HG03066 (cell line): ENCODE data around the gene DCTN2.
A peak's percentile ranks its signal among the peaks of the same experiment; 100 is the strongest.
"Not testable (repeated sequence)": the region's sequence is repeated elsewhere in the genome, so short reads cannot be mapped to it uniquely, and the experiment has no call there.

Experiments used
- ATAC-seq: cut with Tn5 transposase; IDR thresholded peaks from one replicate; pipeline ENCODE4 v1.9.1; 2021; ENCODE audit warnings: low read depth; ENCODE audit not compliant: unreplicated experiment

DCTN2 gene

GRCh38 chr12:57495051-57495701 lies 51.8 kb downstream of the DCTN2 start:
- not testable (repeated sequence) for ATAC-seq

DNA sequence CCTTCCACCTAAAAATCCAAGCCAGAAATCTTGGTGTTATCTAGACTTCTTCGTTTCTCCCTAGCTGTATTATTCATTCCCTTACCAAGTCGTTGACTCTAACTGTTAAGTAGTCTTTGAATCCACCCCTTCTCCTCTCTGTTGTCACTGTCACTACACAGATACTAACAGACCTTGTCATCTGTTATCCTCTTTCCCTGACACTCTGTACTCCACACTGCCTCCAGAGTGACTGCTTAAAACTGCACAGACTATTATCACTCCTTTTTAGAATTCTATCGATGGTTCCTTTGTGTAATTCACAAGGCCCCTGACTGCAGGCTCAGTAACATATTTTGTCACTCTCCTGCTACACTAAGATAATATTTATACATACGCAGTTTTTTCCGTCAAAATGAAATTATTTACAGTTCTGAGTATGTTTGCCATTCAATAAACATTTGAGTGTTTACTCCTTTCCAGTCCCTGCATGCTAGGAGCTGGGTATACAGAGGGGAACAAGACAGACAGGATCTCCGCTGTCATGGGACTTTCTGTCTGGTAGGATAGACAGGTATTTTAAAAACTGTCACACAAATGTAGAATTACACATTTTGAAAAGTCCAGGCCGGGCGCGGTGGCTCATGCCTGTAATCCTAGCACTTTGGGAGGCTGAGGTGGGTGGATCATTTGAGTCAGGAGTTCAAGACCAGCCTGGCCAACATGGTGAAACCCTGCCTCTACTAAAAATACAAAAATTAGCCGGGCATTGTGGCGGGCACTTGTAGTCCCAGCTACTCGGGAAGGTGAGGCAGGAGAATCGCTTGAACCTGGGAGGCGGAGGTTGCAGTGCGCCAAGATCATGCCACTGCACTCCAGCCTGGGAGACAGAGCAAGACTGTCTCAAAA lies 55.4 kb downstream of the DCTN2 start:
- no peak for ATAC-seq

DNA sequence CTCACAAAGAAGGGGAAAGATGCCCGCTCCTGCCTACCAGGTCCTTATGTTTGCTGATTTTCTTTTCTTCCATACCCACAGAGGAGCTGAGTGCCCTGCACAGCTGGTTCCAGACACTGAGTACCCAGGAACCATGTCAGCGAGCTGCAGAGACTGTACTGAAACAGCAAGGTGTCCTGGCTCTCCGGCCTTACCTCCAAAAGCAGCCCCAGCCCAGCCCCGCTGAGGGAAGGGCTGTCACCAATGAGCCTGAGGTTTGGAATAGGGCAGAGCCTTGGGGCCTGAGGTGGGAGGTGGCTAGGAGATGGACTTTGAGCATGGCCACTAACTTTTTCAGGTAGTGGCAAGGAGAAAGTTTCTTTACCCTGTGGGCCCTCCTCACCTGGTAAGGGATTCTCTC lies 56.9 kb downstream of the DCTN2 start:
- no peak for ATAC-seq

DNA sequence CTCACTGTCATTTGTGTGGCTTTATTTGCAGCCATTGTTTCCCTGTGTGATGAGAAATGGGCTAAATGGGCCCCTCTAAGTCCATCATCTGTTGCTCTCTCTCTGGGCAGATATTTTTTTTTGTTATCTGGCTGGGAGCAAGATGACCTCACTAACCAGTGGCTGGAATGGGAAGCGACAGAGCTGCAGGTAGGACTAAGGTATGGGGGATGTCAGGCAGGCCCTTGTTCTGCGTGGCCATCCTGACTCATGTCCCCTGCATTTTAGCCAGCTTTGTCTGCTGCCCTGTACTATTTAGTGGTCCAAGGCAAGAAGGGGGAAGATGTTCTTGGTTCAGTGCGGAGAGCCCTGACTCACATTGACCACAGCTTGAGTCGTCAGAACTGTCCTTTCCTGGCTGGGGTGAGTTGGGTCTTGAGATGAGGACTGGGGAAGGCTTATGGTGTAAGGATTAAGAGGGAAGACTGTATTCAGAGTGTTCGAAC lies 57.8 kb downstream of the DCTN2 start:
- no peak for ATAC-seq

DNA sequence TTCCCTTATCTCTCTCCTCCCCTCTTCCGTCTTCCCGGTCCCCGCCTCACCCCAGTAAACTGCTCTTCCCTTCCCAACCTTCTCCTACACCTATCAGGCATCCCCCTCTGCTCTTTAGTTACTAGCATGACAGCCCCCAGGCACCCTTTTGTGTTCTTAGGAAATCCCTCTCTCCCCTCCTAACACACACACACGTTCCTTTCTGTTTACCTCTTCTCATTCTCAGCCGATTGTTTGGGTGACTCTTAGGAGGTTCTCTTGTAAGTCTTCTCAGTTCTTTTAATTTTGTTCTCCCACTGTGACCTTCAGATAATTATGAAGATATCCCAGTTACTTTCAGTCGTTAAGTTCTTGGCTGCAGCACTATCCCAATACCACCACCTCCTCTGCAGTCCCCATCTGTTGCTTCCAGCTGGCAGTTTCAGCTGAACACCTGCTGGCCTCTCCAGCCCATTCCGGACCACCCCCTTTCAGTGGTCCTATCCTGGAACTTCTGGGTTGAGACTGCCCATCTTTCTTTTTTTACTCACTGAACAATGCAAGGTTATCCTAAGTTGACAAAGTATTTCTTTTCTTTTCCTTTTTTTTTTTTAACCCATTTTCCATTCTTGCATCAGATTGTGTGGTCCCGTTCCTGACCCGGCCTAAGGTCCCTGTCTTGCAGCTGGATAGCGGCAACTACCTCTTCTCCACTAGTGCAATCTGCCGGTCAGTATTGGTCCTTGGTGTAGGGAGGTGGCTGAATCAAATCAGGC lies 58.4 kb downstream of the DCTN2 start:
- no peak for ATAC-seq

DNA sequence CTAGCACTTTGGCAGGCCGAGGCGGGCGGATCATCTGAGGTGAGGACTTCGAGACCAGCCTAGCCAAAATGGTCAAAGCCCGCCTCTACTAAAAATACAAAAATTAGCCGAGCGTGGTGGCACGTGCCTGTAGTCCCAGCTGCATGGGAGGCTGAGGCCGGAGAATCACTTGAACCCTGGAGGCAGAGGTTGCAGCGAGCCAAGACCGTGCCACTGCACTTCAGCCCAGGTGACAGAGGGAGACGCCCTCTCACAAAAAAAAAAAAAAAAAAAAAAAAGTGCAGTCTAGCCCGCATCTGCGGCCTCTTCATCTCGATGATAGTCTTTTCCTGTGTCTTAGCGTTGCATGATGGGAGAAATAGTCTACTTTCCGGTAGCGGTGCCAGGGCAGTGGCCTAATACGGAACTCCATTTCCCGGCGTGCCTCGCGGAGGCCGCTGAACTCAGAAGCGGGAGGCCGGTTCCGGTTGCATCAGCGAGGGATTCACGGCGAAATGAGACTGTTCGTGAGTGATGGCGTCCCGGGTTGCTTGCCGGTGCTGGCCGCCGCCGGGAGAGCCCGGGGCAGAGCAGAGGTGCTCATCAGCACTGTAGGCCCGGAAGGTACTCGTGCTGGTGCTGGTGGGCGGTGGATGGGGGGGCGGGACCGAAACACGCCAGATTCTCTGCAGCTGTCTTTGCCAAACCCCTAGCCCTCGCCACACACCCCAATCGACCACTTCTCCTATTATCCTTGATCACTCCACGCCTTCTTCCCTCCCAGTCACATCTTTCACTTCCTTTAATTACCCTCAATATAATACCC lies 59.2 kb downstream of the DCTN2 start, which contains the start of gene MARS1:
MARS1 (plus strand) TSS at position 472 of the 805 bp plus-strand sequence; CDS start at position 495, 23 bp downstream.
- ATAC-seq, result peak; percentile 99

DNA sequence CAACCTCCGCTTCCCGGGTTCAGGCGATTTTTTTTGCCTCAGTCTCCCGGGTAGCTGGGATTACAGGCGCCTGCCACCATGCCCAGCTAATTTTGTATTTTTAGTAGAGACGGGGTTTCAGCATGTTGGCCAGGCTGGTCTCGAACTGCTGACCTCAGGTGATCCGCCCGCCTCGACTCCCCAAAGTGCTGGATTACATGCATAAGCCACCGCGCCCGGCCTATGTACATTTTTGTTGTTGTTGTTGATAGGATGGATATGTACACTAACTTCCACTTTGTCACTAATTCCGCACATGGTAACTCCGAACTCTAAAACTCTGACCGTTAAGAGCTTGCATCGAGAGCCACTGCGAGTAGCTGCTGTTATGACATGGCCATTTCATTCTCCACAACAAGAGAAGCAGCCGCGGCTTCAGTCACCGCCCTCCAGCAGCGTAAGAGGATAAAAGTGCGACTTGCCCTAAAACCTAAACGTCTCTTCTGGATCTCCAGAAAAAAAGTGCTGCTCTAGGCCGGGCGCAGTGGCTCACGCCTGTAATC lies 59.9 kb downstream of the DCTN2 start:
- ATAC-seq, result no peak

DNA sequence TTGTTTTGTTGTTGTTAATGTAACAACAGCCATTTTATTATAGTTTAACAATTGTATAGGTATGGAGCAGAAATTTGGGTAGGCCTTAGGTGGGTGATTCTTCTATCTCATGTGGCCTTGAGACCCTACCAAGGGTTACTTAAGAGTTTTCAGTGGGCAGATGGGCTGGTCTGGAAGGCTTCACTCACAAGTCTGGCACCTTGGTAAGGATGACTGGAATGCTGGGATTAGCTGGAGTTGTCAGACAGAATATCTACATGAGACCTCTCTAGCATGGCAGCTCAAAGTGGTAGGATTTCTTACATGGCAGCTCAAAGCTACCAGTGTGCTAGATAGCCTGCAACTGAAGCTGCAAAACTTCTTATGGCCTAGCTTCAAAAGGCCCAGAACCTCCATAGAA lies 61.3 kb downstream of the DCTN2 start:
- ATAC-seq, result no peak

GRCh38 chr12:57483466-57483865 lies 63.5 kb downstream of the DCTN2 start:
- ATAC-seq, result no peak

GRCh38 chr12:57481671-57482070 lies 65.3 kb downstream of the DCTN2 start:
- no peak for ATAC-seq
